Heart left ventricle (tissue), 16 donors: Measurements from ENCODE around the gene BAZ2B. TPM values are rescaled to one million over a fixed set of nuclear protein-coding genes. Genes with fewer than 3 reads are reported as not detected.

ENCODE experiments used
- ATAC-seq, 4 donors: fragments of 200-7000 bp; cut with Tn5 transposase; one replicate each; pipeline ENCODE4 v1.9.1; 2020 to 2022; ENCODE audit warnings: moderate library complexity in 4 of 4, mild to moderate bottlenecking in 3 of 4, moderate number of reproducible peaks in 1 of 4
- DNase-seq, 5 donors: peaks; one replicate each; pipeline ENCODE4 v3.0.0-alpha.2; 2020
- H3K27ac ChIP-seq, 12 donors: fragments of 200-600 bp; sonication (generic) in 4 of 12; one replicate each; pipeline versions ENCODE4 v1.5.0 to v1.8.0; 2016 to 2022; ENCODE audit warnings: mild to moderate bottlenecking in 2 of 12
- H3K27me3 ChIP-seq, 9 donors: fragments of 200-600 bp; sonication (generic) in 2 of 9; one replicate each; pipeline versions ENCODE4 v1.5.1 to v1.8.0; 2016 to 2022; ENCODE audit warnings: mild to moderate bottlenecking in 3 of 9
- H3K36me3 ChIP-seq, 9 donors: fragments of 200-600 bp; sonication (generic) in 2 of 9; one replicate each; pipeline versions ENCODE4 v1.5.0 to v1.8.0; 2018 to 2022; ENCODE audit warnings: mild to moderate bottlenecking in 2 of 9
- H3K4me1 ChIP-seq, 12 donors: fragments of 200-600 bp; sonication (generic) in 4 of 12; one replicate each; pipeline versions ENCODE4 v1.5.0 to v1.8.0; 2016 to 2022; ENCODE audit warnings: mild to moderate bottlenecking in 3 of 12
- H3K4me3 ChIP-seq, 12 donors: fragments of 200-600 bp; sonication (generic) in 4 of 12; one replicate each; pipeline versions ENCODE4 v1.5.0 to v1.8.0; 2017 to 2022; ENCODE audit warnings: mild to moderate bottlenecking in 9 of 12, moderate library complexity in 4 of 12
- H3K9me3 ChIP-seq, 12 donors: fragments of 200-600 bp; sonication (generic) in 4 of 12; one replicate each; pipeline versions ENCODE4 v1.5.0 to v1.8.0; 2016 to 2022; ENCODE audit warnings: mild to moderate bottlenecking in 1 of 12
- CTCF ChIP-seq, 12 donors: fragments of 200-600 bp; sonication (generic) in 4 of 12; IDR thresholded peaks; one replicate each; pipeline versions ENCODE4 v1.5.0 to v1.8.0; 2018 to 2022; ENCODE audit warnings: antibody characterized with exemption in 12 of 12, mild to moderate bottlenecking in 5 of 12
- POLR2A ChIP-seq, 2 donors: fragments of 450-650 bp; IDR thresholded peaks; one replicate each; pipeline ENCODE4 v1.6.1; 2017; ENCODE audit warnings: antibody characterized with exemption in 2 of 2, mild to moderate bottlenecking in 2 of 2, moderate library complexity in 2 of 2
- WGBS, 4 donors: extraction: QIAGEN DNeasy Blood & Tissue Kit in 2 of 4; methylation state at CpG; one replicate each; pipeline versions ENCODE4 v1.1.5 to v1.1.7; 2013 to 2018; 5-methylcytosine and 5-hydroxymethylcytosine counted together
- intact Hi-C, 10 donors: fragments of 100-400 bp; cut with DNase I; formaldehyde crosslinking; loops; one replicate each; pipeline versions ENCODE4 v1.11.1 to v1.14.2; 2022
- polyA plus RNA-seq, 2 donors: library from polyadenylated mRNA; stranded (reverse); fragments of 200-250 nt; gene quantifications; one replicate each; pipeline ENCODE4 v1.2.3, GENCODE V29; 2013
- total RNA-seq, 9 donors: library from RNA; depleted of rRNA in 2 of 9; stranded (reverse); fragments of >200 nt in 2 of 9; fragmentation: NEBNext Ultra II Directional in 3 of 9; extraction: Animal tissue kit (Norgen Biotek cat#: 25700) in 3 of 9; gene quantifications; one replicate each; pipeline versions ENCODE4 v1.1.0 to v1.2.4, GENCODE V29; 2016 to 2023
- donor health status: ischemic (EF 13 %, LVEDD 7.1; RV severe dilation, severe dysfunction).
- donor health status: healthy with polysubstance abuse.
- donor health status: DM: no; HTN: yes; CAD: no.
- donor health status: DM: no; HTN: no; CAD: no.
- donor health status: ischemic (EF 25% LVEDD 6.9; RV normal size, moderate dysfunction).
- donor health status: ischemic (EF 25% LVEDD 5.7; RV mildly dilated, moderate dysfunction).
- donor health status: healthy.
- donor health status: DM: yes; HTN: yes; CAD: no.
- donor health status: ischemic (EF 35%, LVEDD 5.7; RV mildly dilated, moderate dysfunction).
- donor health status: nonischemic (EF 11% LVEDD 7.7; RV severe dilation, severe dysfunction).
- donor health status: DM: yes; HTN: yes; CAD: no.
- donor health status: PGD.
- donor health status: ischemic (EF 29% LVEDD 5.4; RV normal size, mild dysfunction).
- donor health status: nonischemic (EF 23%, LVEDD 6.1; RV moderate dilation, normal function).

Gene BAZ2B
- total and polyA plus RNA-seq, 11 donors, result 15.3 to 56.5 (median 40.2) TPM

- H3K27me3 ChIP-seq, result no peaks in the 10 kb centered on the region
- no peaks in the 10 kb centered on the region for H3K9me3 ChIP-seq
- DNase-seq, result no peak
- intact Hi-C loops, result loop anchor here in 3 of 10 donors (10.0 kb wide), 4 partner anchors 98 to 182 kb away; partner anchors contain the start of gene CD302 (in 2 of the 3)
- ATAC-seq, result no peak
- H3K27ac ChIP-seq, result peak overlapping the region; percentile 38 to 99 (median 98)
- WGBS, 4 donors, result 39 to 53% (median 43%) methylated on average over 1 of the region's 1 CpG
- no peak for TF ChIP-seq CTCF (IDR thresholded peaks at IDR 0.05)
- no peak for TF ChIP-seq POLR2A (IDR thresholded peaks at IDR 0.05)
- H3K4me1 ChIP-seq, result peaks cover 3 to 65% (median 37%) of the 10 kb centered on the region in 12 donors
- H3K4me3 ChIP-seq, result peak overlapping the region in 9 of 12 donors; percentile 10 to 83 (median 75)
- no peaks in the 10 kb centered on the region for H3K36me3 ChIP-seq
Measured at GRCh38 chr2:159612255-159612901, 4.0 kb downstream of the BAZ2B start.

GRCh38 chr2:159609811-159610549 is 6.4 kb downstream of the BAZ2B start:
- intact Hi-C loops, result loop anchor here in 3 of 10 donors (10.0 kb wide), 4 partner anchors 95 to 185 kb away; partner anchors contain the start of gene CD302 (in 2 of the 3)
- peaks cover 3 to 84% (median 57%) of the 10 kb centered on the region in 12 donors for H3K4me1 ChIP-seq
- DNase-seq, result no peak
- TF ChIP-seq CTCF (IDR thresholded peaks at IDR 0.05) (no peak), POLR2A (IDR thresholded peaks at IDR 0.05) (no peak)
- ATAC-seq, result no peak
- peak overlapping the region in 4 of 12 donors; percentile 4 to 18 (median 10) for H3K4me3 ChIP-seq
- no peaks in the 10 kb centered on the region for H3K27me3 ChIP-seq
- no peaks in the 10 kb centered on the region for H3K36me3 ChIP-seq
- 46 to 60% (median 50%) methylated on average over 4 of the region's 4 CpGs for WGBS, 4 donors
- H3K27ac ChIP-seq, result peak overlapping the region; percentile 2 to 99 (median 26)
- H3K9me3 ChIP-seq, result no peaks in the 10 kb centered on the region

- DNase-seq (no peak), ATAC-seq (no peak)
- peaks cover 3 to 85% (median 59%) of the 10 kb centered on the region in 12 donors for H3K4me1 ChIP-seq
- TF ChIP-seq POLR2A (IDR thresholded peaks at IDR 0.05) (no peak), CTCF (IDR thresholded peaks at IDR 0.05) (no peak)
- H3K9me3 ChIP-seq, result no peaks in the 10 kb centered on the region
- peak overlapping the region in 7 of 12 donors; percentile 8 to 99 (median 51) for H3K27ac ChIP-seq
- WGBS, 4 donors, result 43 to 66% (median 61%) methylated on average over 1 of the region's 1 CpG
- H3K36me3 ChIP-seq, result no peaks in the 10 kb centered on the region
- no peaks in the 10 kb centered on the region for H3K27me3 ChIP-seq
- intact Hi-C loops, result loop anchor here in 1 of 10 donors (10.0 kb wide), 1 partner anchor 164 kb away; no protein-coding TSS in a partner anchor
- H3K4me3 ChIP-seq, result no peak overlapping the region
Measured at GRCh38 chr2:159608723-159609308, 7.5 kb downstream of the BAZ2B start.

GRCh38 chr2:159608108-159608507 is 8.2 kb downstream of the BAZ2B start:
- intact Hi-C loops, result loop anchor here in 1 of 10 donors (10.0 kb wide), 1 partner anchor 163 kb away; no protein-coding TSS in a partner anchor
- H3K36me3 ChIP-seq, result no peaks in the 10 kb centered on the region
- TF ChIP-seq POLR2A (IDR thresholded peaks at IDR 0.05) (no peak), CTCF (IDR thresholded peaks at IDR 0.05) (no peak)
- H3K4me3 ChIP-seq, result no peak overlapping the region
- peak overlapping the region in 2 of 12 donors; percentile 22 for H3K27ac ChIP-seq
- ATAC-seq (no peak), DNase-seq (no peak)
- H3K9me3 ChIP-seq, result no peaks in the 10 kb centered on the region
- 91 to 100% (median 96%) methylated on average over 6 of the region's 6 CpGs for WGBS, 4 donors
- peaks cover 3 to 85% (median 54%) of the 10 kb centered on the region in 12 donors for H3K4me1 ChIP-seq
- H3K27me3 ChIP-seq, result no peaks in the 10 kb centered on the region
